Measurements from ENCODE around the gene COX4I1. TPM values are rescaled to one million over a fixed set of nuclear protein-coding genes. Genes with fewer than 3 reads are reported as not detected.
A peak's percentile ranks its signal among the peaks of the same experiment; 100 is the strongest.
"Not testable (repeated sequence)": the region's sequence is repeated elsewhere in the genome, so short reads cannot be mapped to it uniquely, and the experiment has no call there.

Gene COX4I1
- total RNA-seq, 1 donor from 2014 or later, result 419 TPM

- no peak for DNase-seq (ENCODE audit: low spot score)
These were observed 1.2 kb upstream of the COX4I1 start for GRCh38 chr16:85798283-85798776.

- DNase-seq (ENCODE audit: low spot score), result no peak
These were observed 496 bp upstream of the COX4I1 start for GRCh38 chr16:85798901-85799496.

- no peak for DNase-seq (ENCODE audit: low spot score)
These were observed 800 bp downstream of the COX4I1 start for GRCh38 chr16:85800321-85800669.

- DNase-seq (ENCODE audit: low spot score), result no peak
These were observed 4.1 kb downstream of the COX4I1 start for GRCh38 chr16:85803570-85803969.

- no peak for DNase-seq (ENCODE audit: low spot score)
These were observed 6.0 kb downstream of the COX4I1 start for GRCh38 chr16:85805442-85806045.

- no peak for DNase-seq (ENCODE audit: low spot score)
These were observed 7.0 kb downstream of the COX4I1 start for GRCh38 chr16:85806539-85806938.

GRCh38 chr16:85807340-85807739 is 7.8 kb downstream of the COX4I1 start:
- DNase-seq (ENCODE audit: low spot score), result not testable (repeated sequence)

GRCh38 chr16:85808104-85808503 is 8.6 kb downstream of the COX4I1 start:
- DNase-seq (ENCODE audit: low spot score), result not testable (repeated sequence)

GRCh38 chr16:85808926-85809325 is 9.4 kb downstream of the COX4I1 start:
- DNase-seq (ENCODE audit: low spot score), result no peak

- DNase-seq (ENCODE audit: low spot score), result no peak
These were observed 10.2 kb downstream of the COX4I1 start for GRCh38 chr16:85809645-85810044.

GRCh38 chr16:85810097-85810741 is 10.7 kb downstream of the COX4I1 start:
- DNase-seq (ENCODE audit: low spot score), result no peak

- DNase-seq (ENCODE audit: low spot score), result no peak
These were observed 11.2 kb downstream of the COX4I1 start for GRCh38 chr16:85810742-85811115.

- peak; percentile 45 for DNase-seq (ENCODE audit: low spot score)
These were observed 12.7 kb downstream of the COX4I1 start for GRCh38 chr16:85812031-85812807.

GRCh38 chr16:85812811-85813700 is 13.6 kb downstream of the COX4I1 start:
- DNase-seq (ENCODE audit: low spot score), result peak; percentile 72

GRCh38 chr16:85816159-85816558 is 16.7 kb downstream of the COX4I1 start:
- peak; percentile 51 for DNase-seq (ENCODE audit: low spot score)

- DNase-seq (ENCODE audit: low spot score), result peak; percentile 51
These were observed 17.7 kb downstream of the COX4I1 start for GRCh38 chr16:85817195-85817594.

GRCh38 chr16:85819245-85819644 is 19.8 kb downstream of the COX4I1 start:
- peak; percentile 90 for DNase-seq (ENCODE audit: low spot score)

- DNase-seq (ENCODE audit: low spot score), result peak; percentile 41
These were observed 20.3 kb downstream of the COX4I1 start for GRCh38 chr16:85819771-85820170.

- DNase-seq (ENCODE audit: low spot score), result peak; percentile 55
These were observed 21.3 kb downstream of the COX4I1 start for GRCh38 chr16:85820604-85821372.

All from mesenteric fat pad (tissue), 1 donor.